Transverse colon (tissue), 4 donors: ENCODE measurements around the gene ERC2.

Experiments
- CTCF ChIP-seq, 5 experiments: fragments of 200-600 bp in 3 of 5; fragments of 450-650 bp in 2 of 5; sonication (generic) in 3 of 5; IDR thresholded peaks; 1 replicate in 2 of 5; 2 replicates in 3 of 5; pipeline ENCODE4 v1.5.1; 2016 to 2017; ENCODE audit warnings: antibody characterized with exemption in 5 of 5, inconsistent platforms in 3 of 5, mild to moderate bottlenecking in 2 of 5, moderate library complexity in 1 of 5
- POLR2A ChIP-seq: fragments of 450-650 bp; IDR thresholded peaks from one replicate; pipeline ENCODE4 v1.6.1; 2016; ENCODE audit warnings: antibody characterized with exemption, mild to moderate bottlenecking, moderate library complexity
- POLR2AphosphoS5 ChIP-seq, 3 donors: sonication (generic); formaldehyde crosslinking; IDR thresholded peaks; one replicate each; pipeline ENCODE4 v1.6.1; 2016; ENCODE audit warnings: antibody characterized with exemption in 3 of 3

GRCh38 chr3:55658270-55658669 lies 810.0 kb downstream of the ERC2 start:
- TF ChIP-seq POLR2A (no peak), CTCF (IDR thresholded peaks at IDR 0.05) (no peak), POLR2AphosphoS5 (IDR thresholded peaks at IDR 0.05) (no peak)
